ENCODE results near the gene SPAG7.

- TF ChIP-seq TCF7L2 (IDR thresholded peaks at IDR 0.05; ENCODE audit: low read depth, low read length) (no peak), CTCF (IDR thresholded peaks at IDR 0.05) (no peak), POLR2AphosphoS5 (IDR thresholded peaks at IDR 0.05; ENCODE audit: low read depth, low read length) (0 out of 2 replicates have a peak, but pooled peaks have one; percentile 2), REST (IDR thresholded peaks at IDR 0.05; ENCODE audit: insufficient read depth in 1 of 2, low read depth in 2 of 2, low read length in 1 of 2) (no peak), SIN3A (IDR thresholded peaks at IDR 0.05; ENCODE audit: borderline replicate concordance, insufficient read depth, low read depth, low read length) (no peak)
These were observed 949 bp upstream of the SPAG7 start for GRCh38 chr17:4968486-4969046.

Measured in Panc1 (cell line).